AG09309 (cell line): ENCODE measurements around the gene CC2D1B.
A peak's percentile ranks its signal among the peaks of the same experiment; 100 is the strongest.

ENCODE experiments used
- DNase-seq: peaks from one replicate; pipeline ENCODE4 v3.0.0-alpha.2; 2010; ENCODE audit warnings: low read depth
- H3K4me3 ChIP-seq: 2 replicates; pipeline ENCODE4 v1.5.1; 2011; ENCODE audit warnings: mild to moderate bottlenecking, low read depth, low read length, moderate library complexity; ENCODE audit not compliant: control insufficient read depth
- TF ChIP-seq, protein P1 (sequence below): IDR thresholded peaks from 2 replicates; pipeline ENCODE4 v1.5.1; 2011; ENCODE audit warnings: mild to moderate bottlenecking, low read depth, low read length, inconsistent platforms; ENCODE audit not compliant: insufficient read depth, control insufficient read depth; ENCODE audit errors: missing control alignments

The CC2D1B gene

DNA sequence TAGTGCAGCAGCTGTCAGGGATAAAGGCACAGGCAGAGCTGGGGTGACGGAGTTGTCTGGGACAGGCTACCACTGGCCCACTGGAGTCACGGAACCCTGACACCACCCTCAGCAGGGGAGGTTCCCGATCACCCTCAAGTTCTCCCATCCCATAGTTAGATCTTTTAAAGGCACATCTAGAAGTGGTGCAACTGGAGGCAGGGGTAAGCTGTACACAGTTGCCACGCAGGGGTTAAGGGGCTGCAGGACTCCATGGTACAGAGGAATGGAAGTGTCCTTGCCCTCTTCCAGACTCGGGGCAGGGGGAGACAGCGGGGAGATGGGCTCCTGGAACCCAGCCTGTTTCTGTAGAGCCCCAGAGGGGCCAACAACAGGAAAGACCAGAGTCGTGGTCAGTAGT lies 13.3 kb downstream of the CC2D1B start:
- H3K4me3 ChIP-seq = no peak overlapping the region
- no peak for DNase-seq
- TF ChIP-seq, protein P1, sequence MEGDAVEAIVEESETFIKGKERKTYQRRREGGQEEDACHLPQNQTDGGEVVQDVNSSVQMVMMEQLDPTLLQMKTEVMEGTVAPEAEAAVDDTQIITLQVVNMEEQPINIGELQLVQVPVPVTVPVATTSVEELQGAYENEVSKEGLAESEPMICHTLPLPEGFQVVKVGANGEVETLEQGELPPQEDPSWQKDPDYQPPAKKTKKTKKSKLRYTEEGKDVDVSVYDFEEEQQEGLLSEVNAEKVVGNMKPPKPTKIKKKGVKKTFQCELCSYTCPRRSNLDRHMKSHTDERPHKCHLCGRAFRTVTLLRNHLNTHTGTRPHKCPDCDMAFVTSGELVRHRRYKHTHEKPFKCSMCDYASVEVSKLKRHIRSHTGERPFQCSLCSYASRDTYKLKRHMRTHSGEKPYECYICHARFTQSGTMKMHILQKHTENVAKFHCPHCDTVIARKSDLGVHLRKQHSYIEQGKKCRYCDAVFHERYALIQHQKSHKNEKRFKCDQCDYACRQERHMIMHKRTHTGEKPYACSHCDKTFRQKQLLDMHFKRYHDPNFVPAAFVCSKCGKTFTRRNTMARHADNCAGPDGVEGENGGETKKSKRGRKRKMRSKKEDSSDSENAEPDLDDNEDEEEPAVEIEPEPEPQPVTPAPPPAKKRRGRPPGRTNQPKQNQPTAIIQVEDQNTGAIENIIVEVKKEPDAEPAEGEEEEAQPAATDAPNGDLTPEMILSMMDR = no peak

DNA sequence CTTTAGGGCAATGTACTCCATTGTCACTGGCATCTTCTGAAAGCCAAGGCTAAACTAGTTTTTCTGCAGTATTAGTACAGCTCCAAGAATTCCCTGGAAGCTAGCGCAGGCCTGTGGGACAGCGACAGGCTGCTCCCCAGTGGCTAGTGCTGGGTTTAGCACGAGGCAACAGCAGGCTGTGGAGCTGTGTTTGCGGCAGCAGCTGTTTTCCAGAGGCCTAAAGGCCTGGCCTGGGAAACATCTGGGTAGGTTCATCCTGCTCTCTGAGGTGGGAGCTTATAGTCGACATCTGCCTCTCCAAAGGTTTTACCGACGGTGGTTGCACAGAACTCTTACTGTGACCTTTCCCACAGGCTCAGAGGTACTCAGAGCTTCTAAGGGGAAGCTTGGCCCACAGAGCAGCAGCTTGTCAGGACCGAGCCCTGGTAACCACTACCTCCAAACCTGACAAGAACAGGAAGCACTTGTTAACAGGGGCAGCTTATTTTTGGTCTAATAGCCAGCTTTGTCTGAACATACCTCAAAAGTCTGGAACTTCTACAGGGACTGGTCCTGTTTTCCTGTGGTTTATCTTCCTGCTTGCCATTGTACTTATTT lies 17.2 kb downstream of the CC2D1B start:
- TF ChIP-seq, protein P1 = peak; percentile 37
- no peak for DNase-seq
- no peak overlapping the region for H3K4me3 ChIP-seq

DNA sequence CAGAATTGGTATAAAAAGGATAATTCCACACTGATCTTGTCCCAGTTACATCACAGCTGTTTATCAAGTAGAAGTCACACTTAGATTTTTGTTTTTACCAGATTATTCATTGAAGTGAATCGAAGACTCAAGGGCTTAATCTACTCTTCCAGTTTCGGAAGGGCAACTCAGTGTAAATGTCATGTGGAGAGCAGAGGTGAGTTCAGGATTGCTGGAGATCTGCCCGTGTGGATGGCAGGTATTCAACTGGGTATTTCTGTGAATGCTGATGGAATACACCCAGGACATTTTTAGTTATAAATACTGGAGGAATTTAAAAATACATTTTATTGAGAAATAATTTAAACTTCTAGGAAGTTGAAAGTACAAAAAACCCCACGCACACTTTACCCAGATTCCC lies 19.4 kb downstream of the CC2D1B start:
- DNase-seq = no peak
- TF ChIP-seq, protein P1 = no peak
- no peak overlapping the region for H3K4me3 ChIP-seq

DNA sequence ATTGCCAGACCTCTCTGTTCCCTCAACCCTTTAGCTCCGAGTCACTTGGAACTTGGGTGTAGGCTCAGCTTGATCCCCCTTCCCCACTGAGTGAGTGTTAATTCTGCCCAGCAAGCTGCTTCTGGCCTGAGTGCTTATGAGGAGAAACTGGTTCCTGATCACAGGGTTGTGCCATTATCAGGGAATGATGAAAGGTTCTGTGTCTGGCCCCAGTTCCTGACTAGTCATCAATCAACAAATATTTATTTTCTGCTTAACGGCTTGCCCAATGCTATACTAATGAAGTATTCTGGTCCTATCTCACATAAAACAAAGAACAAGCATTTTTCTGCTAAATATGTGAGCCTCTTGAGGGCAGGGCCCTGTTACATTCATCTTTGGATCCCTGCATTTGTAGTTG lies 20.8 kb downstream of the CC2D1B start:
- no peak for DNase-seq
- TF ChIP-seq, protein P1 = no peak
- H3K4me3 ChIP-seq = no peak overlapping the region

DNA sequence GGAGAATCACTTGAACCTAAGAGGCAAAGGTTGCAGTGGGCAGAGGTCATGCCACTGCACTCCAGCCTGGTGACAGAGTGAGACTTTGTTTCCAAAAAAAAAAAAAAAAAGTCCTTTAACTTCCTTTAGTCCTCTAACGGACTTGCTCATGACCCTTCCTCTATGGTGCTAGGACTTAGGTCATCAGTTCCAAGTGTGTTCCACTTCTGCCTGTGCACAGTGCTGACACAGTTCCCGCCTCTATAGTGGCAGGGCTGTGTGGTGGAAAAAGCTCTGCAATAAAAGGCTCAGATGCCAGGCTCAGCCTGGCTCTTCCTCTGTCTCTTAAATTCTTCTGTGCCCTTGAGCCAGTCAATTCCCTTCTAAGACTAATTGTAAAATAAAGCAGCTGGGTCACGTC lies 22.0 kb downstream of the CC2D1B start:
- DNase-seq = no peak
- H3K4me3 ChIP-seq = no peak overlapping the region
- TF ChIP-seq, protein P1 = no peak

DNA sequence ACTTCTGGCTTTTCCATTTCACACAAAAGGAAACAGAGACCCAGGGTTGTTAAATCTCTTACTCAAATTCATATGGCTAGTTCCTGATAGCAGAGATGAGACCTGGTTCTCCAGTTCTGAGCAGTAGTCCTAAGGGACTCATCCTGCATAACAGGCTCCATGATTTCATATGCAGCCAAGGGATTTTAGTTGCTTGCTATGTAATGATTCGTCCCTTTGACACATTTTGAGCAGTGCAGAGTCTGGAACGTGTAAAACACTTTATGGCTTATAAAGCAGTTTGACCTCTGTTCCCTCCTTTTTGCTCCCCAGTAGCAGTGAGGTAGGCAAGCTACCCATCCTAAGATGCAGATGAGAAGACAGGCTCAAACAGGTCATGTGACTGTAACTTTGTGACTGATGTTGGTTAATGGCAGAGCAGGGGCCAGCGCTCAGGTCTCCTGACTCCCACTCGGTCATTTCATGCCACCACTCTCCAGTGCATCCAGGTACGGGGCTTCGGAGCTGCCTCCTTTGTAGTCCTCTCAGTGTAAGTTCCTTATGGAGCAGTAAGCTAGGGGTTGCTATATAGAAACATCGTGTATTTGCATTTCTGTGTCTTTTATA lies 24.2 kb downstream of the CC2D1B start:
- TF ChIP-seq, protein P1 = no peak
- DNase-seq = no peak
- H3K4me3 ChIP-seq = no peak overlapping the region
